Endothelial cell of umbilical vein (primary cell): ENCODE results near the gene KRTAP5-6. TPM values are rescaled to one million over a fixed set of nuclear protein-coding genes. Genes with fewer than 3 reads are reported as not detected.

Source experiments
- BruUV-seq: library from RNA; stranded (reverse); fragments of 400-500 nt; replicated peaks from 2 replicates; lab custom pipeline; 2021; lab: Mats Ljungman, UMichigan
- CTCF ChIA-PET: fragments of 300-600, 350-600 bp; sonication (Branson Sonifier 250); formaldehyde crosslinking; loops from one replicate; lab custom pipeline; 2021; ENCODE audit warnings: antibody characterized with exemption, inconsistent platforms; lab: Charles Lee
- POLR2A ChIA-PET: fragments of 300-600, 350-600 bp; sonication (Branson Sonifier 250); formaldehyde crosslinking; loops from one replicate; lab custom pipeline; 2021; ENCODE audit warnings: antibody characterized with exemption, inconsistent platforms; lab: Charles Lee
- DNase-seq: peaks from one replicate; pipeline ENCODE4 v3.0.0-alpha.2; 2011; ENCODE audit warnings: low read depth, low spot score
- FAIRE-seq: peaks from 2 replicates; lab custom pipeline; 2011; peaks lifted over from hg19 to GRCh38; lab: Jason Lieb, UNC
- H2AFZ ChIP-seq: 2 replicates; pipeline ENCODE4 v1.6.0; 2012; ENCODE audit warnings: low read depth, low read length, control low read depth, inconsistent platforms
- H3K27ac ChIP-seq: 2 replicates; pipeline ENCODE4 v1.5.1; 2011; ENCODE audit warnings: low read depth, mild to moderate bottlenecking, control low read depth, low read length, moderate library complexity; ENCODE audit not compliant: insufficient read depth
- H3K27me3 ChIP-seq, 2 experiments: 2 replicates each; pipeline versions ENCODE4 v1.6.0 to v1.6.1; 2011; ENCODE audit warnings: low read length in 2 of 2, mixed read lengths in 1 of 2; ENCODE audit not compliant: control insufficient read depth in 2 of 2, insufficient read depth in 2 of 2
- H3K36me3 ChIP-seq, 2 experiments: 2 replicates in 1 of 2; 3 replicates in 1 of 2; pipeline ENCODE4 v1.5.1; 2011; ENCODE audit warnings: low read length in 2 of 2, mild to moderate bottlenecking in 1 of 2, moderate library complexity in 1 of 2; ENCODE audit not compliant: control insufficient read depth in 2 of 2, insufficient read depth in 2 of 2; ENCODE audit errors: extremely low read depth in 1 of 2
- H3K4me1 ChIP-seq: 3 replicates; pipeline ENCODE4 v1.5.1; 2011; ENCODE audit warnings: mild to moderate bottlenecking, low read length; ENCODE audit not compliant: control insufficient read depth, insufficient read depth; ENCODE audit errors: extremely low read depth
- H3K4me2 ChIP-seq: 2 replicates; pipeline ENCODE4 v1.6.1; 2011; ENCODE audit warnings: low read length, control low read depth, mixed read lengths; ENCODE audit not compliant: insufficient read depth
- H3K4me3 ChIP-seq, 3 experiments: fragments of 200-600 bp in 1 of 3; sonication (generic), shearing (Covaris generic) in 1 of 3; replicated peaks in 1 of 3; 2 replicates each; pipeline ENCODE4 v1.5.1; 2011 to 2016; ENCODE audit warnings: control low read depth in 3 of 3, low read length in 3 of 3, mild to moderate bottlenecking in 2 of 3, inconsistent platforms in 1 of 3, low read depth in 1 of 3, moderate library complexity in 1 of 3; ENCODE audit not compliant: insufficient read depth in 1 of 3
- H3K79me2 ChIP-seq: 2 replicates; pipeline ENCODE4 v1.6.0; 2012; ENCODE audit warnings: low read length, inconsistent platforms; ENCODE audit not compliant: control insufficient read depth, insufficient read depth
- H3K9ac ChIP-seq: replicated peaks from 2 replicates; pipeline ENCODE3; 2011; ENCODE audit warnings: low read length, control low read depth; ENCODE audit not compliant: insufficient read depth; ENCODE audit errors: extremely low read depth
- H3K9me1 ChIP-seq: replicated peaks from 3 replicates; pipeline ENCODE4 v1.6.0; 2011; ENCODE audit warnings: mild to moderate bottlenecking, low read length; ENCODE audit not compliant: control insufficient read depth, insufficient read depth; ENCODE audit errors: extremely low read depth
- H3K9me3 ChIP-seq: replicated peaks from 2 replicates; pipeline ENCODE4 v1.5.1; 2012; ENCODE audit warnings: low read length, inconsistent platforms; ENCODE audit not compliant: control insufficient read depth, insufficient read depth
- H4K20me1 ChIP-seq: replicated peaks from 2 replicates; pipeline ENCODE3; 2011; ENCODE audit warnings: mild to moderate bottlenecking, low read length; ENCODE audit not compliant: control insufficient read depth, insufficient read depth; ENCODE audit errors: extremely low read depth
- CTCF ChIP-seq, 2 donors: IDR thresholded peaks; 1 replicate in 1 of 2; 2 replicates in 1 of 2; pipeline ENCODE4 v1.5.1; 2011; ENCODE audit warnings: low read length in 2 of 2, mild to moderate bottlenecking in 2 of 2, moderate library complexity in 2 of 2, control low read depth in 1 of 2, inconsistent platforms in 1 of 2, low read depth in 1 of 2; ENCODE audit not compliant: insufficient read depth in 1 of 2; ENCODE audit errors: extremely low read depth in 1 of 2
- EZH2 ChIP-seq: IDR thresholded peaks from 2 replicates; pipeline ENCODE4 v1.6.1; 2012; ENCODE audit warnings: borderline replicate concordance, low read depth, mild to moderate bottlenecking, moderate library complexity, low read length, inconsistent platforms; ENCODE audit not compliant: severe bottlenecking
- FOS ChIP-seq: IDR thresholded peaks from 2 replicates; pipeline ENCODE4 v1.6.1; 2011; ENCODE audit warnings: mild to moderate bottlenecking, low read length, moderate library complexity, borderline replicate concordance; ENCODE audit not compliant: insufficient read depth
- GATA2 ChIP-seq: IDR thresholded peaks from 2 replicates; pipeline ENCODE4 v1.7.0; 2011; ENCODE audit warnings: low read depth, mild to moderate bottlenecking, moderate library complexity, mixed read lengths, low read length; ENCODE audit not compliant: insufficient read length, insufficient read depth
- JUN ChIP-seq: IDR thresholded peaks from 2 replicates; pipeline ENCODE4 v1.6.1; 2011; ENCODE audit warnings: borderline replicate concordance, low read depth; ENCODE audit not compliant: insufficient read length, insufficient read depth
- MAX ChIP-seq: IDR thresholded peaks from 2 replicates; pipeline ENCODE4 v1.6.1; 2011; ENCODE audit not compliant: insufficient read depth, insufficient read length
- MYC ChIP-seq: IDR thresholded peaks from one replicate; pipeline ENCODE4 v1.6.1; 2011; ENCODE audit warnings: mild to moderate bottlenecking, low read depth, low read length
- POLR2A ChIP-seq: IDR thresholded peaks from 2 replicates; pipeline ENCODE4 v1.6.1; 2012; ENCODE audit warnings: low read depth, mild to moderate bottlenecking, control low read depth, low read length
- POLR2AphosphoS5 ChIP-seq: IDR thresholded peaks from 2 replicates; pipeline ENCODE4 v1.6.1; 2012; ENCODE audit warnings: low read depth, mild to moderate bottlenecking, control low read depth, low read length, moderate library complexity; ENCODE audit not compliant: insufficient read depth
- dilution Hi-C: fragments of 300-500 bp; cut with MboI; formaldehyde crosslinking; loops from one replicate; pipeline ENCODE4 v1.15.0; 2019; ENCODE audit warnings: low sequenced_read_pairs; ENCODE audit not compliant: extremely low pct_ligation_motif_present
- intact Hi-C: fragments of 100-400 bp; cut with micrococcal nuclease; formaldehyde crosslinking; loops from one replicate; pipeline ENCODE4 v1.10.0; 2022
- polyA plus RNA-seq, 4 experiments: library from polyadenylated mRNA; depleted of rRNA in 3 of 4; stranded (reverse) in 3 of 4; unstranded in 1 of 4; fragments of >200 nt; gene quantifications; 2 replicates each; pipeline versions ENCODE4 v1.2.1 to v1.2.3, GENCODE V29; 2011 to 2012; ENCODE audit warnings: missing spikeins in 1 of 4
- total RNA-seq: library from RNA; stranded (reverse); gene quantifications from 2 replicates; pipeline ENCODE4 v1.2.3, GENCODE V29; 2021

Gene KRTAP5-6
- total and polyA plus RNA-seq, 2 donors (not counting 3 experiments of a cell fraction or from before 2014, with no cell fraction given) = not detected

- intact Hi-C loops (no loop called here), dilution Hi-C loops (no loop called here)
- TF ChIP-seq GATA2 = no peak
- TF ChIP-seq MAX = no peak
- TF ChIP-seq EZH2 = no peak
- TF ChIP-seq FOS = no peak
- no peak for TF ChIP-seq POLR2AphosphoS5
- no peak for TF ChIP-seq POLR2A
- TF ChIP-seq MYC = no peak
- no peak for TF ChIP-seq CTCF (IDR thresholded peaks at IDR 0.05; ENCODE audit: extremely low read depth in 1 of 2, insufficient read depth in 1 of 2, low read depth in 1 of 2, low read length in 2 of 2)
- no peak for TF ChIP-seq JUN
- Histone ChIP-seq H3K4me3 (no peak overlapping the region), H3K36me3 (no peaks in the 10 kb centered on the region), H3K27me3 (peaks cover 0 to 4% of the 10 kb centered on the region in 2 experiments), H3K9ac (no peak overlapping the region), H3K9me3 (no peaks in the 10 kb centered on the region), H3K4me2 (no peak overlapping the region), H3K27ac (no peak overlapping the region), H4K20me1 (no peaks in the 10 kb centered on the region), H2AFZ (no peak overlapping the region), H3K4me1 (peaks cover 2% of the 10 kb centered on the region), H3K79me2 (no peaks in the 10 kb centered on the region), H3K9me1 (no peaks in the 10 kb centered on the region)
- FAIRE-seq (no peak), DNase-seq (no peak)
- CTCF ChIA-PET = interaction anchor here (1.0 to 6.0 kb wide), 7 partner anchors 12 to 507 kb away, joined by 3 to 337 read pairs (median 3); partner anchors contain the start of gene SYT8
- no TSS peak for BruUV-seq
- POLR2A ChIA-PET = no interaction called here
Measured at GRCh38 chr11:1650918-1651262, 46.1 kb upstream of the KRTAP5-6 start.
